Cardiac fibroblast (primary cell): ENCODE measurements around the gene TKT.

Experiments
- DNase-seq, 2 donors: peaks; one replicate each; pipeline versions ENCODE4 v3.0.0 to v3.0.0-alpha.2; 2010; ENCODE audit warnings: low read depth in 2 of 2
- H3K4me3 ChIP-seq, 2 donors: replicated peaks in 1 of 2; 1 replicate in 1 of 2; 2 replicates in 1 of 2; pipeline ENCODE4 v1.5.1; 2011; ENCODE audit warnings: low read depth in 2 of 2, low read length in 2 of 2, mild to moderate bottlenecking in 2 of 2, moderate library complexity in 1 of 2
- CTCF ChIP-seq: IDR thresholded peaks from one replicate; pipeline ENCODE4 v1.5.1; 2011; ENCODE audit warnings: low read depth, mild to moderate bottlenecking, low read length, inconsistent platforms

TKT gene

GRCh38 chr3:53188136-53188685 lies 67.6 kb downstream of the TKT start:
- DNase-seq: no peak
- no peak for TF ChIP-seq CTCF

GRCh38 chr3:53187430-53187829 lies 68.4 kb downstream of the TKT start:
- H3K4me3 ChIP-seq: no peak overlapping the region
- DNase-seq: no peak
- TF ChIP-seq CTCF: no peak

More at GRCh38 chr3:53188136-53188685, 67.6 kb downstream of the TKT start:
- no peak overlapping the region for H3K4me3 ChIP-seq

- no peak for TF ChIP-seq CTCF
- H3K4me3 ChIP-seq: no peak overlapping the region
- no peak for DNase-seq
Observed at GRCh38 chr3:53186726-53187125, 69.1 kb downstream of the TKT start.

- DNase-seq: no peak
- TF ChIP-seq CTCF: no peak
- no peak overlapping the region for H3K4me3 ChIP-seq
Observed at GRCh38 chr3:53185761-53186465, 69.9 kb downstream of the TKT start.

GRCh38 chr3:53184701-53185100 lies 71.1 kb downstream of the TKT start:
- TF ChIP-seq CTCF: no peak
- H3K4me3 ChIP-seq: no peak overlapping the region
- no peak for DNase-seq

GRCh38 chr3:53183514-53183913 lies 72.3 kb downstream of the TKT start:
- DNase-seq: no peak
- TF ChIP-seq CTCF: no peak

GRCh38 chr3:53182764-53183355 lies 73.0 kb downstream of the TKT start:
- no peak for DNase-seq
- no peak for TF ChIP-seq CTCF
- no peak overlapping the region for H3K4me3 ChIP-seq

More at GRCh38 chr3:53183514-53183913, 72.3 kb downstream of the TKT start:
- H3K4me3 ChIP-seq: no peak overlapping the region
